Mesodermal cell (in vitro differentiated cells): ENCODE data around the gene CIDEB.

Experiments used
- H3K27ac ChIP-seq: 2 replicates; pipeline ENCODE4 v1.7.0; 2013; ENCODE audit warnings: mild to moderate bottlenecking, low read depth, low read length, moderate library complexity; ENCODE audit not compliant: severe bottlenecking
- H3K36me3 ChIP-seq: 2 replicates; pipeline ENCODE4 v1.7.1; 2013; ENCODE audit warnings: mild to moderate bottlenecking, low read length, moderate library complexity; ENCODE audit not compliant: control insufficient read depth, insufficient read depth
- H3K4me1 ChIP-seq: one replicate; pipeline ENCODE4 v1.7.1; 2013; ENCODE audit warnings: mild to moderate bottlenecking, low read length; ENCODE audit not compliant: insufficient read depth, control insufficient read depth, poor library complexity, severe bottlenecking
- H3K4me3 ChIP-seq: 2 replicates; pipeline ENCODE4 v1.7.0; 2013; ENCODE audit warnings: low read length, control low read depth, mild to moderate bottlenecking; ENCODE audit not compliant: insufficient read depth, poor library complexity, severe bottlenecking; ENCODE audit errors: extremely low read depth
- H3K9me3 ChIP-seq: 2 replicates; pipeline ENCODE4 v1.7.1; 2013; ENCODE audit warnings: mild to moderate bottlenecking, low read length, moderate library complexity; ENCODE audit not compliant: control insufficient read depth
- WGBS, 2 experiments: methylation state at CpG; one replicate each; pipeline ENCODE4 v1.1.5; 2013; ENCODE audit warnings: missing lambda C conversion rate in 2 of 2; ENCODE audit not compliant: insufficient coverage in 2 of 2; 5-methylcytosine and 5-hydroxymethylcytosine counted together

CIDEB gene

GRCh38 chr14:24258119-24258518 lies 49.7 kb downstream of the CIDEB start:
- Histone ChIP-seq H3K9me3 (no peaks in the 10 kb centered on the region), H3K27ac (no peak overlapping the region), H3K4me3 (no peak overlapping the region), H3K4me1 (peaks cover 3% of the 10 kb centered on the region), H3K36me3 (peaks cover 4% of the 10 kb centered on the region)
- WGBS, 2 experiments: 94 to 97% methylated on average over 5 to 9 of the region's 9 CpGs

GRCh38 chr14:24256960-24257359 lies 50.8 kb downstream of the CIDEB start:
- Histone ChIP-seq H3K36me3 (peaks cover 4% of the 10 kb centered on the region), H3K27ac (no peak overlapping the region), H3K9me3 (no peaks in the 10 kb centered on the region), H3K4me1 (peaks cover 7% of the 10 kb centered on the region), H3K4me3 (no peak overlapping the region)
- 77 to 87% methylated on average over 2 to 3 of the region's 4 CpGs for WGBS, 2 experiments

DNA sequence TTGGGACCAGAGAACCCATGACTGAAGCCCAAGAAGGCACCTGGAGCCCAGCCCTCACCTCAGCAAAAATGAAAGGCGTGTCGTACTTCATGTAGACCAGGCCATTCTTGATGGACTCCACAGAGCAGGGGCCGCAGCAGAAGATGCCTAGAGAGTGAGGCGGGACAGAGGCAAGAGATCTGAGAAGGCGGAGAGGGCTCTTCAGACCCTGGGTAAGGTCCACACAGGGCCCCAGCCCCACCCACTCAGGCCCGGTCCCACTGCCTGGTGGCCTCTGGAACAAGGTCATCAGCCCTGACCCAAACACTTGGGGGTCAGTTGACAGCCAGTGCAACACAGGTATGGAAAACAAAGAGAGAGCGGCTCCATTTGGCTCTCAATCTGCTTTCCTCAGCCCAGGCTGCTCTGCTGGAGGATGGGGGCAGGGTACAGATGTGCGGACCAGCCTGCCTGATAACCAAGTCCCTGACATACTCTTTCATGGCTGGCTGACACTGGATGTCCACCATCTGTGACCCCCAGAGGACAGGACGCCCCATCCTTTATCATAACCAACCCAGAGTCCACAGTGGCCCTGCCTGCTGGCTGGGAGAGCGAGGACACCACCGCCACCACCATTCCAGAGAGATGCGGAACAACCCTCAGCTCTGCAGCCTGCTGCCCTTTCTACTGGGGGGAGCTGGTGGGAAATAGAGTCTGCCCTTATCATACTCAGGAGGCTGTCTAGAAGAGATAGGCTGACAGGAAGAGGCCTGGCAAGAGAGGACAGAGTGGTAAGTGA lies 51.7 kb downstream of the CIDEB start:
- 91 to 94% methylated on average over 8 to 9 of the region's 12 CpGs for WGBS, 2 experiments
- Histone ChIP-seq H3K36me3 (peaks cover 4% of the 10 kb centered on the region), H3K9me3 (no peaks in the 10 kb centered on the region), H3K27ac (no peak overlapping the region), H3K4me3 (no peak overlapping the region), H3K4me1 (peaks cover 7% of the 10 kb centered on the region)

GRCh38 chr14:24255438-24255837 lies 52.3 kb downstream of the CIDEB start:
- H3K36me3 ChIP-seq: peaks cover 4% of the 10 kb centered on the region
- peaks cover 7% of the 10 kb centered on the region for H3K4me1 ChIP-seq
- WGBS, 2 experiments: 88 to 97% methylated on average over 5 of the region's 8 CpGs
- H3K4me3 ChIP-seq: no peak overlapping the region
- no peaks in the 10 kb centered on the region for H3K9me3 ChIP-seq
- no peak overlapping the region for H3K27ac ChIP-seq
